Glomerular visceral epithelial cell (primary cell): ENCODE measurements around the gene ROR2.

ENCODE experiments used
- DNase-seq: peaks from one replicate; pipeline ENCODE4 v3.0.0-alpha.2; 2016; ENCODE audit errors: extremely low spot score

The ROR2 gene

GRCh38 chr9:91948597-91949391 lies 1.2 kb downstream of the ROR2 start:
- DNase-seq, result peak; percentile 30

GRCh38 chr9:91948101-91948596 lies 1.9 kb downstream of the ROR2 start:
- DNase-seq, result no peak

- no peak for DNase-seq
These were observed 3.2 kb downstream of the ROR2 start for GRCh38 chr9:91946653-91947488.

GRCh38 chr9:91946196-91946595 lies 3.8 kb downstream of the ROR2 start:
- no peak for DNase-seq

GRCh38 chr9:91945277-91946085 lies 4.5 kb downstream of the ROR2 start:
- no peak for DNase-seq

GRCh38 chr9:91944711-91945110 lies 5.3 kb downstream of the ROR2 start:
- no peak for DNase-seq

- DNase-seq, result no peak
These were observed 6.3 kb downstream of the ROR2 start for GRCh38 chr9:91943478-91944470.

- DNase-seq, result no peak
These were observed 7.8 kb downstream of the ROR2 start for GRCh38 chr9:91942201-91942600.

GRCh38 chr9:91939978-91940377 lies 10.1 kb downstream of the ROR2 start:
- DNase-seq, result no peak

- no peak for DNase-seq
These were observed 12.3 kb downstream of the ROR2 start for GRCh38 chr9:91937727-91938126.

- no peak for DNase-seq
These were observed 13.0 kb downstream of the ROR2 start for GRCh38 chr9:91937056-91937455.

- no peak for DNase-seq
These were observed 14.1 kb downstream of the ROR2 start for GRCh38 chr9:91935805-91936514.

GRCh38 chr9:91935066-91935749 lies 14.8 kb downstream of the ROR2 start:
- no peak for DNase-seq

GRCh38 chr9:91934654-91935053 lies 15.4 kb downstream of the ROR2 start:
- no peak for DNase-seq

- no peak for DNase-seq
These were observed 16.3 kb downstream of the ROR2 start for GRCh38 chr9:91933556-91934352.

GRCh38 chr9:91930475-91930874 lies 19.6 kb downstream of the ROR2 start:
- no peak for DNase-seq

GRCh38 chr9:91929331-91929730 lies 20.7 kb downstream of the ROR2 start:
- no peak for DNase-seq

GRCh38 chr9:91927922-91928510 lies 22.0 kb downstream of the ROR2 start:
- no peak for DNase-seq
